Small intestine (tissue), 7 donors: Measurements from ENCODE around the gene C5orf24. TPM values are rescaled to one million over a fixed set of nuclear protein-coding genes. Genes with fewer than 3 reads are reported as not detected.
"Not testable (repeated sequence)": the region's sequence is repeated elsewhere in the genome, so short reads cannot be mapped to it uniquely, and the experiment has no call there.

Experiments
- DNase-seq, 2 donors: peaks; one replicate each; pipeline versions ENCODE4 v3.0.0 to v3.0.0-alpha.2; 2013
- FAIRE-seq: peaks from 2 replicates; lab custom pipeline; 2012; peaks lifted over from hg19 to GRCh38; lab: Jason Lieb, UNC
- H3K27ac ChIP-seq, 3 donors: one replicate each; pipeline ENCODE4 v1.5.1; 2013; ENCODE audit warnings: low read length in 2 of 3, mild to moderate bottlenecking in 2 of 3, control low read depth in 1 of 3, inconsistent platforms in 1 of 3, low read depth in 1 of 3, moderate library complexity in 1 of 3
- H3K27me3 ChIP-seq, 3 donors: one replicate each; pipeline ENCODE4 v1.6.1; 2013; ENCODE audit warnings: low read length in 3 of 3, inconsistent platforms in 1 of 3; ENCODE audit not compliant: control insufficient read depth in 3 of 3, insufficient read depth in 3 of 3
- H3K36me3 ChIP-seq, 3 donors: one replicate each; pipeline ENCODE4 v1.6.1; 2013; ENCODE audit warnings: low read length in 3 of 3, inconsistent platforms in 1 of 3, low read depth in 1 of 3, mild to moderate bottlenecking in 1 of 3, moderate library complexity in 1 of 3; ENCODE audit not compliant: control insufficient read depth in 3 of 3, insufficient read depth in 2 of 3
- H3K4me1 ChIP-seq, 3 donors: one replicate each; pipeline ENCODE4 v1.6.1; 2013; ENCODE audit warnings: low read length in 2 of 3, inconsistent platforms in 1 of 3, low read depth in 1 of 3, mild to moderate bottlenecking in 1 of 3, moderate library complexity in 1 of 3; ENCODE audit not compliant: control insufficient read depth in 3 of 3, insufficient read depth in 2 of 3
- H3K4me3 ChIP-seq, 3 donors: one replicate each; pipeline ENCODE4 v1.5.1; 2013; ENCODE audit warnings: low read length in 3 of 3, control low read depth in 1 of 3, inconsistent platforms in 1 of 3, low read depth in 1 of 3, mild to moderate bottlenecking in 1 of 3, moderate library complexity in 1 of 3
- H3K9me3 ChIP-seq, 2 donors: one replicate each; pipeline ENCODE4 v1.6.1; 2013; ENCODE audit warnings: low read depth in 1 of 2, low read length in 1 of 2; ENCODE audit not compliant: control insufficient read depth in 2 of 2, insufficient read depth in 1 of 2
- WGBS, 3 donors: extraction: QIAGEN DNeasy Blood & Tissue Kit; methylation state at CpG; one replicate each; pipeline ENCODE4 v1.1.7; 2013; 5-methylcytosine and 5-hydroxymethylcytosine counted together
- polyA plus RNA-seq, 4 donors: library from polyadenylated mRNA; stranded (reverse) in 3 of 4; unstranded in 1 of 4; fragments of 200-250 nt in 3 of 4; fragments of 120-200 nt in 1 of 4; gene quantifications; one replicate each; pipeline versions ENCODE4 v1.2.1 to v1.2.3, GENCODE V29; 2013
- donor health status: healthy with polysubstance abuse.
- donor health status: control.
- donor health status: control.
- donor health status: Bipolar disorder and iron deficiency.
- donor health status: healthy.

C5orf24 gene
- polyA plus RNA-seq, 4 donors, result 13.2 to 49.4 (median 19.9) TPM

DNA sequence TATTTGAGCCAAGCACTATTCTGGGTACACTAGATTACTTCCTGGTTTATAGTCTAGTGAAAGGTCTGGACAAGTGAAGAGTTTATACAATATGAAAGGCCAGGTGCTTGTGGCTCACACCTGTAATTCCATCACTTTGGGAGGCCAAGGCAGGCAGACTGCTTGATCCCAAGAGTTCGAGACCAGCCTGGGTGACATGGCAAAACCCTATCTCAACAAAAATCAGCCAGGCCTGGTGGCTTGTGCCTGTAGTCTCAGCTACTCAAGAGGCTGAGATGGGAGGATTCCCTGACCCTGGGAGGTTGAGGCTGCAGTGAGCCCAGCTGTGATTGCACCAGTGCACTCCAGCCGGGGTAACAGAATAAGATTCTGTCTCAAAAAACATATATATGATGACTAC lies 18.9 kb downstream of the C5orf24 start:
- FAIRE-seq, result no peak
- Histone ChIP-seq H3K4me1 (no peaks in the 10 kb centered on the region), H3K27me3 (no peaks in the 10 kb centered on the region), H3K36me3 (peaks cover 4 to 21% (median 5%) of the 10 kb centered on the region in 3 donors), H3K27ac (no peak overlapping the region), H3K4me3 (no peak overlapping the region), H3K9me3 (no peaks in the 10 kb centered on the region)
- no peak for DNase-seq
- 91 to 98% (median 96%) methylated on average over 2 of the region's 2 CpGs for WGBS, 3 donors

DNA sequence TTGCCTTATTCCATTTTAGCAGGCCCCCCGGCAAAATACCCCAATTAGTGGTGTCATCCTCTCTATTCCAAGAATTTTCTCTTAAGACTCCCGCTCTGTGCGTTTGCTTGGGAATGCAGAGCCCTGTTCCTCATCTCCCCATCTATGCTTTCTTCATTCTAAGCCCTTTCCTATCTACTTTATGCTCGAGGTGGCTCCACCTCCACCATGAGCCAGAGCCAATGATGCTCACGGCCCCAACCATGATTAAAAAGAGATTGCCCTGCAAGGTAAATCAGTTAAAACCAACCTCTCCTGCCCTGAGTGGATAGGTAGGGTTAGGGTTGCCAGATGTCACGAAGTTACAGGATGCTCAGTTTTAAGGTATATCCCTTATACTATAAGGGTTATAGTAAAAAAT lies 27.7 kb downstream of the C5orf24 start:
- H3K9me3 ChIP-seq, result no peaks in the 10 kb centered on the region
- WGBS, 3 donors, result 73 to 80% (median 76%) methylated on average over 6 of the region's 6 CpGs
- H3K36me3 ChIP-seq, result peaks cover 0 to 15% (median 0%) of the 10 kb centered on the region in 3 donors
- H3K4me3 ChIP-seq, result peak overlapping the region in 2 of 3 donors; percentile 92 to 93
- H3K27ac ChIP-seq, result peak overlapping the region in 2 of 3 donors; percentile 78 to 95
- no peak for FAIRE-seq
- no peak for DNase-seq
- no peaks in the 10 kb centered on the region for H3K27me3 ChIP-seq
- H3K4me1 ChIP-seq, result peaks cover 0 to 10% (median 8%) of the 10 kb centered on the region in 3 donors

DNA sequence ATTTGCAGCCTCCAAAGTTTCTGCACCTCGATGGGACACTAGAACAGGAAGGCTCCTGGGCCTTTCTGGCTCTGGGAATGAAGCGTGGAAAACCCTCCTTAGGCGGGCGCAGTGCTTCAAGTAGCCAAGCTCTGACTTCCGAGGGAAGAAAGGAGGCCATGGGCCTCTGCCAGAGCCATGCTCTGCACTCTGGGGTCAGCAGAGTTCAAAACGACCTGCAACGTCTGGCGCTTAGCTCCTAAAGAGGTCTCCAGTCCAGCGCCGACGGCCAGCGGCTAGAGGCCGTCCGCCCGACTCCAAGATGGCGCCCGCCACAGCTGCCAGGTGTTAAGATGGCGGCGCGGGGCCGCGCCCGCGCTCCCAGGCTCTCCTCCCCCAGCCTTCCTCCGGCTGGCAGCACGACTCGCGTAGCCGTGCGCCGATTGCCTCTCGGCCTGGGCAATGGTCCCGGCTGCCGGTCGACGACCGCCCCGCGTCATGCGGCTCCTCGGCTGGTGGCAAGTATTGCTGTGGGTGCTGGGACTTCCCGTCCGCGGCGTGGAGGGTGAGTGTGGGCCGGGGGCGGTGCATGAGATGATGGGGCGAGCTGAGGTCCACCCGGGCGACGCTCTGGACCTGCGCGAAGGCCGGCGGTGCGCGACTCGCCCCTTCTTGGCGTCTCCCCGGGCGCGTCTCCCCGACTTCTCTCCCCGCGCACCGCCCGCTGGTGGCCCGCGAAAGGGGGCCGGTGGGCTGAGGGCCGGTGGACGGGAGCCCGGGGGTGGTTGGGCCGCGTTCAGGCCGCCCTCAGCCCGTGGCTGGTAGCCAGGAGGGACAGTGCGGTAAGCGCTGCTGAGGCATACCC lies 28.4 kb downstream of the C5orf24 start, which contains the start of gene TXNDC15:
TXNDC15 (plus strand) TSS at position 385 of the 844 bp plus-strand sequence; CDS start at position 442, 57 bp downstream.
- peak within 1 kb of the TSS; percentile 64 to 95 (median 78) for H3K27ac ChIP-seq

DNA sequence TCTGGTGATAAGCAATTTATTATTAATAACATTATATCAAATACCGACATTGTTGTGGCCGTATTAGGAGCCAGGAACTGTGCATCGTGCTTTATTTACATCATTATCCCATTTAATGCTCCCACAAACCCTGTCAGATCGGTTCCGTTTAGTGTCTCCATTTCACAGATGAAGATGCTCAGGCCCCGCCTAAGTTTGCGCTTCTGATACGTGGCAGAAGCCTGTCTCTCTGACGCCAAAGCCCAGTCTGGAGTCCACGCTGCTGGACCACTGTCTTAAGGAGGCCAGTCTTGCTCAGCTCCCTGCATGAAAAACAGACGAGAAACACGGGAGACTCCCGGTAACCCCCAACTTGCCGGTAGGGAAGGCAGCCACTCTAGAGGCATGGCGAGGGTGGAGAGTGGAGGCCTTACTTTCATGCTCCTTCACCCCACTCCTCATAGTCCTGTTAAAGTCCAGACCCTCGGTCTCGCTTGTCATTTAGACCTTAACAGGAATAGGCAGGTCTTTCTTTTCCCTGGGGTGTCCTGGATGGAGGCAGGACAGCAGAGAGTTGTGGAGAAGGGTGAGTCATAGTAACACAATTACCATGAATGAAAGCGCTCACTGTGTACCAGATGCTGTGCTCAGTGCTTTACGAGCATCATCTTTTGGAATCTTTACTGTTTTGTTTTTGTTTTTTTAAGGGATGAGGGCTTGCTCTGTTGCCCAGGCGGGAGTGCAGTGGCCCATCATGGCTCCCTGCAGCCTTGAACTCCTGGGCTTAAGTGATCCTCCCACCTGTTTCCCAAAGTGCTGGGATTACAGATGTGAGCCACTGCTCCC lies 29.3 kb downstream of the C5orf24 start:
- Histone ChIP-seq H3K36me3 (peaks cover 0 to 16% (median 0%) of the 10 kb centered on the region in 3 donors), H3K27me3 (no peaks in the 10 kb centered on the region), H3K9me3 (no peaks in the 10 kb centered on the region), H3K27ac (peak overlapping the region; percentile 64 to 95 (median 78)), H3K4me3 (peak overlapping the region; percentile 89 to 93 (median 92)), H3K4me1 (peaks cover 0 to 10% (median 8%) of the 10 kb centered on the region in 3 donors)
- WGBS, 3 donors, result 8 to 11% (median 9%) methylated on average over 20 of the region's 20 CpGs
- DNase-seq (peak; percentile 41 to 58), FAIRE-seq (no peak)

More for the DNA sequence above, 28.4 kb downstream of the C5orf24 start, which contains the start of gene TXNDC15:
- H3K4me1 ChIP-seq, result peaks cover 0 to 10% (median 8%) of the 10 kb centered on the region in 3 donors
- peak within 1 kb of the TSS; percentile 89 to 93 (median 92) for H3K4me3 ChIP-seq
- FAIRE-seq, result no peak
- WGBS, 3 donors, result 3 to 5% (median 3%) methylated on average over 61 to 79 of the region's 79 CpGs
- DNase-seq, result peak; percentile 81 to 94
- H3K27me3 ChIP-seq, result no peaks in the 10 kb centered on the region
- H3K36me3 ChIP-seq, result peaks cover 0 to 16% (median 0%) of the 10 kb centered on the region in 3 donors
- H3K9me3 ChIP-seq, result no peaks in the 10 kb centered on the region

DNA sequence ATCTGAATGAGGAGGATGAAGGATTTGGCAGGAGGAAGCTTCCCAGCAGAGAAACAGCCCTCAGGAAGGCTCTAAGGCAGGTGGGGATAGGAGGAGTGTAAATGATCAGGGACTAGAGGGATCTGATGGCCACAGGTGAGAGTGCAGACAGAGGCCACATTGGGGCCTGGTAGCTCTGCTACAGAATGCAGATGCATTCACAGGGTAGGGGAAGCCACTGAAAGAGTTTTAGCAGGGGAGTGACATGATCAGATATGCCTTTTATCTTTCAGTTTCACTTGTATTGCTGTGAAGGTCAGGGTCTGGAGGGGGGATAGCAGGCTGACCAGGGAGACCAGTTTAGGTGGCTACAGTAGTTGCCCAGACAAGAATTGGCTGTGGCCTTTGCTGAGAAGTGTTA lies 31.4 kb downstream of the C5orf24 start:
- Histone ChIP-seq H3K27me3 (no peaks in the 10 kb centered on the region), H3K27ac (peak overlapping the region in 1 of 3 donors; percentile 42), H3K36me3 (peaks cover 0 to 16% (median 0%) of the 10 kb centered on the region in 3 donors), H3K4me3 (no peak overlapping the region), H3K4me1 (peaks cover 0 to 10% (median 8%) of the 10 kb centered on the region in 3 donors), H3K9me3 (no peaks in the 10 kb centered on the region)
- DNase-seq (no peak), FAIRE-seq (no peak)

DNA sequence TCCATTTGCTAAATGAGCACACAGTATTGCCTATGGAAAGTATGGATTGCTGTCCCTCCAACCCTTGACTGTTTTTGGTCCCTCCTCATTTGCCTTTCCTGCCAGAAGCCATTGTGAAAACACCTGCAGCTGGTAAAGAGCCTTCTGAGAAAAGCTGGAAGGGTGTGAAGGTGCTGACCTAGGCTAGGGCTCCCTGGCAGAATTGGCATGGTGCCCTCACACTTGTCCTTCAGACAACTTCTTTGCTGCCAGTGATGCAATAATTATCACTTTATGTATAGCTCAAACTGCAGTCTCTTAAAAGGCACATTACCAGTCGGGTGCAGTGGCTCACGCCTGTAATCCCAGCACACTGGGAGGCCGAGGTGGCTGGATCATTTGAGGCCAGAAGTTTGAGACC lies 32.6 kb downstream of the C5orf24 start:
- WGBS, 3 donors, result 70 to 86% (median 76%) methylated on average over 3 of the region's 3 CpGs
- Histone ChIP-seq H3K36me3 (peaks cover 0 to 16% (median 0%) of the 10 kb centered on the region in 3 donors), H3K9me3 (no peaks in the 10 kb centered on the region), H3K4me1 (peaks cover 0 to 10% (median 8%) of the 10 kb centered on the region in 3 donors), H3K27me3 (no peaks in the 10 kb centered on the region), H3K27ac (no peak overlapping the region), H3K4me3 (no peak overlapping the region)
- no peak for FAIRE-seq
- DNase-seq, result peak in 1 of 2 donors; percentile 40

DNA sequence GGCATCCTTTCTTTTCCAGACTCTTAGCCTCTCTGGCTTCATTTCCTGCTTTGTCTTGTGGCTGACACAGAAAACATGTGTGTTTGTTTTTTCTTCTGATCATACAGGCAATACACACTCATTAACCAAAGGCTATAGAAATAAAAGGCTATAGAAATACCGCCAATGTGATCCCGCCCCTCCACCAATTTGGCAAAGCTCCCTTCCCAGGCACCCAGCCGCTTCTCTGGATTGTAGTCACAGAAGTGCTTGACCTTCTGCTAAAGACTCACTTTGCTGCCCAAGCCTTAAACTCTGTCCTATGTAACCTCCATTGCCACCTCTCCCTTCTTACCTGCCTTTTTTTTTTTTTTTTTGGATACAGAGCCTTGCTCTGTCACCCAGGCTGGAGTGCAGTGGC lies 33.7 kb downstream of the C5orf24 start:
- H3K4me1 ChIP-seq, result peaks cover 0 to 8% (median 5%) of the 10 kb centered on the region in 3 donors
- no peak overlapping the region for H3K4me3 ChIP-seq
- H3K27me3 ChIP-seq, result no peaks in the 10 kb centered on the region
- H3K36me3 ChIP-seq, result peaks cover 0 to 16% (median 0%) of the 10 kb centered on the region in 3 donors
- no peak for FAIRE-seq
- WGBS, 3 donors, result 39 to 61% (median 54%) methylated on average over 3 of the region's 3 CpGs
- DNase-seq, result no peak
- no peaks in the 10 kb centered on the region for H3K9me3 ChIP-seq
- no peak overlapping the region for H3K27ac ChIP-seq

DNA sequence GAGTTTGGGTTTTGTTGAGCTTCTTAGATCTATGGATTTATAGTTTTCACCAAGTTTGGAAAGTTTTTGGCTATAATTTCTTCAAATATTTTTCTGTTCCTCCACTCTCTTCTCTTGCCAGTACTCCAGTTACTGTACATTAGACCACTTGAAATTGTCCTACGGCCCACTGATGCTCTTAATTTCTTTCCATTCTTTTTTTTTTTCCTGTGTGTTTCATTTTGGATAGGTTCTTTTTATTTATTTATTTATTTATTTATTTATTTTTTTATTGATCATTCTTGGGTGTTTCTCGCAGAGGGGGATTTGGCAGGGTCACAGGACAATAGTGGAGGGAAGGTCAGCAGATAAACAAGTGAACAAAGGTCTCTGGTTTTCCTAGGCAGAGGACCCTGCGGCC lies 35.2 kb downstream of the C5orf24 start:
- FAIRE-seq, result not testable (repeated sequence)
- 83 to 96% (median 96%) methylated on average over 1 to 2 of the region's 3 CpGs for WGBS, 3 donors

More for the DNA sequence above, 35.2 kb downstream of the C5orf24 start:
- H3K27me3 ChIP-seq, DNase-seq, H3K4me3 ChIP-seq, H3K9me3 ChIP-seq, H3K4me1 ChIP-seq, H3K27ac ChIP-seq: not testable (repeated sequence)
- H3K36me3 ChIP-seq, result peaks cover 0 to 14% (median 0%) of the 10 kb centered on the region in 3 donors
